ENCODE results near the gene DLEC1.
A peak's percentile ranks its signal among the peaks of the same experiment; 100 is the strongest.

DLEC1 gene

GRCh38 chr3:37997342-37997741 is 41.7 kb upstream of the DLEC1 start:
- H3K4me3 ChIP-seq (ENCODE audit: control insufficient read depth, low read depth, low read length) = no peak overlapping the region
- DNase-seq (ENCODE audit: low read depth) = no peak
- TF ChIP-seq CTCF (conservative IDR thresholded peaks at IDR 0.05; ENCODE audit: control insufficient read depth, insufficient read depth, low read depth, low read length) = no peak

- no peak for DNase-seq (ENCODE audit: low read depth)
- no peak for TF ChIP-seq CTCF (conservative IDR thresholded peaks at IDR 0.05; ENCODE audit: control insufficient read depth, insufficient read depth, low read depth, low read length)
- no peak overlapping the region for H3K4me3 ChIP-seq (ENCODE audit: control insufficient read depth, low read depth, low read length)
These were observed 41.1 kb upstream of the DLEC1 start for GRCh38 chr3:37997791-37998370.

GRCh38 chr3:37999836-38000235 is 39.2 kb upstream of the DLEC1 start:
- DNase-seq (ENCODE audit: low read depth) = no peak
- H3K4me3 ChIP-seq (ENCODE audit: control insufficient read depth, low read depth, low read length) = no peak overlapping the region
- TF ChIP-seq CTCF (conservative IDR thresholded peaks at IDR 0.05; ENCODE audit: control insufficient read depth, insufficient read depth, low read depth, low read length) = no peak

GRCh38 chr3:38000242-38000916 is 38.6 kb upstream of the DLEC1 start:
- DNase-seq (ENCODE audit: low read depth) = no peak
- TF ChIP-seq CTCF (conservative IDR thresholded peaks at IDR 0.05; ENCODE audit: control insufficient read depth, insufficient read depth, low read depth, low read length) = no peak

GRCh38 chr3:38000965-38001455 is 38.0 kb upstream of the DLEC1 start:
- TF ChIP-seq CTCF (conservative IDR thresholded peaks at IDR 0.05; ENCODE audit: control insufficient read depth, insufficient read depth, low read depth, low read length) = no peak
- DNase-seq (ENCODE audit: low read depth) = no peak

More at GRCh38 chr3:38000242-38000916, 38.6 kb upstream of the DLEC1 start:
- H3K4me3 ChIP-seq (ENCODE audit: control insufficient read depth, low read depth, low read length) = no peak overlapping the region

GRCh38 chr3:38001456-38002081 is 37.4 kb upstream of the DLEC1 start:
- H3K4me3 ChIP-seq (ENCODE audit: control insufficient read depth, low read depth, low read length) = no peak overlapping the region
- peak; percentile 2 for TF ChIP-seq CTCF (conservative IDR thresholded peaks at IDR 0.05; ENCODE audit: control insufficient read depth, insufficient read depth, low read depth, low read length)
- no peak for DNase-seq (ENCODE audit: low read depth)

More at GRCh38 chr3:38000965-38001455, 38.0 kb upstream of the DLEC1 start:
- no peak overlapping the region for H3K4me3 ChIP-seq (ENCODE audit: control insufficient read depth, low read depth, low read length)

All from fibroblast of mammary gland (primary cell).